GM12878 (cell line): Measurements from ENCODE around the gene SBF2. TPM values are rescaled to one million over a fixed set of nuclear protein-coding genes. Genes with fewer than 3 reads are reported as not detected.

Experiments used
- ATAC-seq: fragments of 200-7000 bp; cut with Tn5 transposase; 3 replicates; pipeline ENCODE4 v1.9.1; 2020; ENCODE audit warnings: mild to moderate bottlenecking, moderate library complexity
- BruUV-seq: library from RNA; stranded (reverse); fragments of 400-500 nt; replicated peaks from 2 replicates; lab custom pipeline; 2021; lab: Mats Ljungman, UMichigan
- CTCF ChIA-PET: fragments of 300-600 bp; sonication (Branson Sonifier 250); formaldehyde crosslinking; extraction: SDS; loops from one replicate; lab custom pipeline; 2021; ENCODE audit warnings: inconsistent platforms; lab: Yijun Ruan, JAX
- POLR2A ChIA-PET: fragments of 350-600 bp; formaldehyde crosslinking; extraction: SDS; loops from one replicate; lab custom pipeline; 2021; ENCODE audit warnings: inconsistent platforms; lab: Charles Lee
- RAD21 ChIA-PET: fragments of 300-600 bp; sonication (Branson Sonifier 250); formaldehyde crosslinking; loops from one replicate; lab custom pipeline; 2023; ENCODE audit warnings: antibody characterized with exemption; ENCODE audit not compliant: unreplicated experiment; lab: Charles Lee
- SMC1A ChIA-PET: fragments of 300-600 bp; sonication (Branson Sonifier 250); formaldehyde crosslinking; loops from one replicate; lab custom pipeline; 2023; ENCODE audit not compliant: unreplicated experiment, uncharacterized antibody; lab: Charles Lee
- DNase-seq: peaks from one replicate; pipeline ENCODE4 v3.0.0-alpha.2; 2011; ENCODE audit warnings: low read depth, low spot score
- FAIRE-seq: peaks from 3 replicates; lab custom pipeline; 2011; peaks lifted over from hg19 to GRCh38; lab: Jason Lieb, UNC
- H2AFZ ChIP-seq: 2 replicates; pipeline ENCODE4 v1.6.0; 2011; ENCODE audit warnings: low read depth, low read length, control low read depth; ENCODE audit not compliant: control insufficient read depth
- H3K27ac ChIP-seq: 2 replicates; pipeline ENCODE4 v1.5.1; 2011; ENCODE audit warnings: control low read depth; ENCODE audit not compliant: control insufficient read depth, insufficient read depth
- H3K27me3 ChIP-seq, 2 experiments: replicated peaks in 1 of 2; 2 replicates each; pipeline versions ENCODE4 v1.6.0 to v1.6.1; 2011; ENCODE audit warnings: low read length in 1 of 2; ENCODE audit not compliant: control insufficient read depth in 2 of 2, insufficient read depth in 2 of 2
- H3K36me3 ChIP-seq, 2 experiments: 2 replicates each; pipeline ENCODE4 v1.5.1; 2011; ENCODE audit warnings: low read length in 1 of 2; ENCODE audit not compliant: control insufficient read depth in 2 of 2, insufficient read depth in 2 of 2
- H3K4me1 ChIP-seq: 2 replicates; pipeline ENCODE4 v1.6.1; 2011; ENCODE audit warnings: mild to moderate bottlenecking, low read length, moderate library complexity, mixed read lengths; ENCODE audit not compliant: control insufficient read depth, insufficient read depth
- H3K4me2 ChIP-seq: 2 replicates; pipeline ENCODE4 v1.6.0; 2011; ENCODE audit warnings: control low read depth; ENCODE audit not compliant: control insufficient read depth, insufficient read depth
- H3K4me3 ChIP-seq: fragments of 200-600 bp; sonication (generic); 2 replicates; pipeline ENCODE4 v1.5.1; 2016
- H3K79me2 ChIP-seq: 2 replicates; pipeline ENCODE4 v1.6.0; 2011; ENCODE audit warnings: low read length; ENCODE audit not compliant: control insufficient read depth, insufficient read depth
- H3K9ac ChIP-seq: 2 replicates; pipeline ENCODE4 v1.8.0; 2011; ENCODE audit warnings: low read length, control low read depth, mixed read lengths; ENCODE audit not compliant: control insufficient read depth, insufficient read depth
- H3K9me3 ChIP-seq: replicated peaks from 3 replicates; pipeline ENCODE4 v1.5.1; 2011; ENCODE audit warnings: mild to moderate bottlenecking, low read length; ENCODE audit not compliant: control insufficient read depth, insufficient read depth
- H4K20me1 ChIP-seq: 2 replicates; pipeline ENCODE4 v1.6.0; 2011; ENCODE audit not compliant: control insufficient read depth, insufficient read depth
- CTCF ChIP-seq, 3 experiments: IDR thresholded peaks in 2 of 3; conservative IDR thresholded peaks in 1 of 3; 2 replicates each; pipeline ENCODE4 v1.5.1; 2011; ENCODE audit warnings: low read depth in 3 of 3, low read length in 3 of 3, mild to moderate bottlenecking in 3 of 3, control low read depth in 2 of 3, moderate library complexity in 2 of 3, inconsistent platforms in 1 of 3, mixed read lengths in 1 of 3; ENCODE audit not compliant: control insufficient read depth in 2 of 3, insufficient read depth in 1 of 3; ENCODE audit errors: extremely low read depth in 1 of 3
- IRF4 ChIP-seq: IDR thresholded peaks from 2 replicates; pipeline ENCODE4 v1.6.1; 2011; ENCODE audit warnings: low read depth, low read length
- JUNB ChIP-seq: IDR thresholded peaks from 2 replicates; pipeline ENCODE4 v1.6.1; 2016; ENCODE audit warnings: antibody characterized with exemption, mild to moderate bottlenecking
- RAD21 ChIP-seq: IDR thresholded peaks from 2 replicates; pipeline ENCODE4 v1.6.1; 2011; ENCODE audit warnings: mild to moderate bottlenecking, low read depth, low read length, moderate library complexity; ENCODE audit not compliant: insufficient read depth
- RAD51 ChIP-seq: fragments of 450-650 bp; IDR thresholded peaks from 2 replicates; pipeline ENCODE4 v1.6.1; 2016; ENCODE audit warnings: moderate library complexity, mild to moderate bottlenecking, inconsistent platforms
- RUNX3 ChIP-seq: IDR thresholded peaks from 2 replicates; pipeline ENCODE4 v1.6.1; 2012; ENCODE audit warnings: low read length, inconsistent platforms
- SMC3 ChIP-seq: IDR thresholded peaks from 2 replicates; pipeline ENCODE4 v1.6.1; 2011; ENCODE audit warnings: low read length, improper control_type of control experiment, borderline replicate concordance
- ZZZ3 ChIP-seq: IDR thresholded peaks from 2 replicates; pipeline ENCODE4 v1.6.1; 2011; ENCODE audit warnings: low read depth; ENCODE audit not compliant: control insufficient read depth, insufficient read length
- WGBS: methylation state at CpG from one replicate; pipeline ENCODE4 v1.1.6; 2016; ENCODE audit warnings: low lambda C conversion rate; ENCODE audit not compliant: insufficient replicate concordance, insufficient coverage; ENCODE audit errors: missing lambda C conversion rate; 5-methylcytosine and 5-hydroxymethylcytosine counted together
- in situ Hi-C: fragments of 300-500 bp; cut with MboI; formaldehyde crosslinking; loops from 9 replicates; pipeline ENCODE4 v1.14.3; 2018; ENCODE audit warnings: mixed read lengths
- intact Hi-C: fragments of 100-400 bp; cut with micrococcal nuclease; formaldehyde crosslinking; loops from one replicate; pipeline ENCODE4 v1.14.2; 2022; ENCODE audit not compliant: unreplicated experiment
- polyA plus RNA-seq, 11 experiments: library from polyadenylated mRNA; depleted of rRNA in 4 of 11; unstranded in 6 of 11; stranded (reverse) in 5 of 11; fragments of >200 nt; fragmentation: Nextera tagmentation in 4 of 11; fragmentation: Illumina TruSeq in 1 of 11; extraction: Ambion mirVana in 4 of 11; extraction: Trizol in 1 of 11; gene quantifications; 1 replicate in 1 of 11; 2 replicates in 10 of 11; pipeline versions ENCODE4 v1.2.1 to v1.2.3, GENCODE V29; 2011 to 2016; ENCODE audit warnings: inconsistent platforms in 2 of 11, missing spikeins in 2 of 11, low read depth in 1 of 11
- total RNA-seq, 4 experiments: library from RNA; depleted of rRNA in 3 of 4; stranded (reverse); fragments of >200 nt in 3 of 4; fragmentation: Illumina TruSeq in 1 of 4; extraction: Trizol in 1 of 4; gene quantifications; 2 replicates each; pipeline versions ENCODE4 v1.2.1 to v1.2.3, GENCODE V29; 2013 to 2021

The SBF2 gene
- total and polyA plus RNA-seq, 10 of the 15 experiments (the other 5 are each of a cell fraction or from before 2014, with no cell fraction given): 0.24 to 2.3 (median 1.1) TPM

DNA sequence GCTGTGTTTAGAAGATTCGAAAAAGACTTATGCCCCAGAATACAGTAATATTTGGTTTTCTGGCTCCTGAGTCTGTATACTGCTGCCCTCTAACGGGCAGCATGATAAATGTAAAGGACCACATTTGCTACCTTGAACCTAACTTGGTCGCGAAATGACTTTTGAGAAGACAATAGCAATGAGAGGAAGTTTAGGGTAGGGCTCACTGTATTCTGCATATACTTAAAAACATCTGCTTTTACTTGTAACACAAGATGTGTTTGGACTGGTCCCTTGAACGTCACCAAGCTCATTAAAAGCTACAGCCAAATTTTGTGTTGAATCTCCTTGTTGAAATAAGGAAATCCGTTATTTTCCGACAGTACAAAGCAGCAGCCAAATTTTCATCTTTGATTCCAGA lies 321.0 kb downstream of the SBF2 start:
- Histone ChIP-seq H2AFZ (no peak overlapping the region), H3K27ac (no peak overlapping the region), H3K4me1 (no peaks in the 10 kb centered on the region), H3K27me3 (no peaks in the 10 kb centered on the region), H3K4me3 (no peak overlapping the region), H4K20me1 (no peaks in the 10 kb centered on the region), H3K9ac (no peak overlapping the region), H3K79me2 (no peaks in the 10 kb centered on the region), H3K36me3 (no peaks in the 10 kb centered on the region), H3K9me3 (no peaks in the 10 kb centered on the region), H3K4me2 (no peak overlapping the region)
- ChIA-PET RAD21 (interaction anchor here (0.7 to 2.4 kb wide), 9 partner anchors 10 to 393 kb away, joined by 3 to 21 read pairs (median 3); no protein-coding TSS in a partner anchor), SMC1A (interaction anchor here (0.6 to 2.0 kb wide), 12 partner anchors 10 to 438 kb away, joined by 3 to 7 read pairs (median 3); no protein-coding TSS in a partner anchor), POLR2A (no interaction called here), CTCF (interaction anchor here (0.6 to 4.1 kb wide), 25 partner anchors 9 to 571 kb away, joined by 3 to 34 read pairs (median 4); no protein-coding TSS in a partner anchor)
- WGBS: 28% methylated on average over 7 of the region's 7 CpGs
- DNase-seq (no peak), ATAC-seq (peak; percentile 85), FAIRE-seq (peak; percentile 86)
- BruUV-seq: no TSS peak
- intact Hi-C loops: loop anchor here (1.0 to 5.0 kb wide), 3 partner anchors 111 to 349 kb away; no protein-coding TSS in a partner anchor
- TF ChIP-seq RAD21 (peak; percentile 93), RUNX3 (peak; percentile 36), ZZZ3 (no peak), CTCF (IDR thresholded peaks at IDR 0.05 in 2 of 3, conservative IDR thresholded peaks at IDR 0.05 in 1 of 3; ENCODE audit: control insufficient read depth in 2 of 3, extremely low read depth in 1 of 3, insufficient read depth in 1 of 3, low read depth in 3 of 3, low read length in 3 of 3) (peak; percentile 62 to 75 (median 75)), JUNB (0 out of 2 replicates have a peak, but pooled peaks have one; percentile 15), IRF4 (0 out of 2 replicates have a peak, but pooled peaks have one; percentile 12), SMC3 (peak; percentile 80; the same call in 1 of the 2 replicates), RAD51 (no peak)
- in situ Hi-C loops: loop anchor here (5.0 to 10.0 kb wide), 2 partner anchors 111 to 438 kb away; no protein-coding TSS in a partner anchor
